ENCODE results near the gene HBEGF. TPM values are rescaled to one million over a fixed set of nuclear protein-coding genes. Genes with fewer than 3 reads are reported as not detected.

HBEGF gene
- total RNA-seq, 1 donor from 2014 or later = 257 TPM

- H3K4me3 ChIP-seq (ENCODE audit: insufficient read depth, low read depth, low read length) = no peak overlapping the region
- H3K36me3 ChIP-seq (ENCODE audit: insufficient read depth, low read length) = no peaks in the 10 kb centered on the region
- H3K4me2 ChIP-seq (ENCODE audit: low read length) = no peak overlapping the region
- H3K4me3 Mint-ChIP-seq (ENCODE audit: unreplicated experiment) = no peak overlapping the region
- no peaks in the 10 kb centered on the region for H3K9me3 Mint-ChIP-seq (ENCODE audit: unreplicated experiment)
- no peak overlapping the region for H3K27ac ChIP-seq (ENCODE audit: low read depth, low read length)
- no peaks in the 10 kb centered on the region for H3K27me3 ChIP-seq (ENCODE audit: insufficient read depth, low read length)
- no peaks in the 10 kb centered on the region for H3K4me1 Mint-ChIP-seq (ENCODE audit: low read depth, unreplicated experiment)
- H3K27ac Mint-ChIP-seq (ENCODE audit: unreplicated experiment) = no peak overlapping the region
- no peaks in the 10 kb centered on the region for H3K9me3 ChIP-seq (ENCODE audit: insufficient read depth, low read depth, low read length)
- DNase-seq (ENCODE audit: low read depth) = no peak
- no peaks in the 10 kb centered on the region for H3K36me3 Mint-ChIP-seq (ENCODE audit: low read depth, unreplicated experiment)
- H3K4me1 ChIP-seq (ENCODE audit: insufficient read depth, low read length) = no peaks in the 10 kb centered on the region
- no peak for FAIRE-seq
- H3K9ac ChIP-seq (ENCODE audit: low read length) = no peak overlapping the region
- no peak overlapping the region for H2AFZ ChIP-seq (ENCODE audit: low read depth, low read length)
- H3K79me2 ChIP-seq (ENCODE audit: insufficient read depth, low read length) = no peaks in the 10 kb centered on the region
- no peaks in the 10 kb centered on the region for H3K27me3 Mint-ChIP-seq (ENCODE audit: low read depth, unreplicated experiment)
- no peak for TF ChIP-seq CTCF (IDR thresholded peaks at IDR 0.05; ENCODE audit: insufficient read depth, low read depth, low read length)
- TF ChIP-seq EZH2 (IDR thresholded peaks at IDR 0.05; ENCODE audit: insufficient read depth, low read length) = no peak
- no peaks in the 10 kb centered on the region for H4K20me1 ChIP-seq (ENCODE audit: insufficient read depth, low read length)
Measured at GRCh38 chr5:140391732-140392131, 45.3 kb upstream of the HBEGF start.

GRCh38 chr5:140391312-140391711, 44.9 kb upstream of the HBEGF start:
- no peaks in the 10 kb centered on the region for H3K4me1 ChIP-seq (ENCODE audit: insufficient read depth, low read length)
- no peak overlapping the region for H3K4me3 ChIP-seq (ENCODE audit: insufficient read depth, low read depth, low read length)
- no peaks in the 10 kb centered on the region for H4K20me1 ChIP-seq (ENCODE audit: insufficient read depth, low read length)
- no peak for TF ChIP-seq EZH2 (IDR thresholded peaks at IDR 0.05; ENCODE audit: insufficient read depth, low read length)
- TF ChIP-seq CTCF (IDR thresholded peaks at IDR 0.05; ENCODE audit: insufficient read depth, low read depth, low read length) = no peak
- H2AFZ ChIP-seq (ENCODE audit: low read depth, low read length) = no peak overlapping the region
- no peaks in the 10 kb centered on the region for H3K36me3 ChIP-seq (ENCODE audit: insufficient read depth, low read length)
- no peak overlapping the region for H3K27ac ChIP-seq (ENCODE audit: low read depth, low read length)
- H3K27me3 Mint-ChIP-seq (ENCODE audit: low read depth, unreplicated experiment) = no peaks in the 10 kb centered on the region
- H3K4me1 Mint-ChIP-seq (ENCODE audit: low read depth, unreplicated experiment) = no peaks in the 10 kb centered on the region
- no peak for FAIRE-seq
- no peak overlapping the region for H3K9ac ChIP-seq (ENCODE audit: low read length)
- no peaks in the 10 kb centered on the region for H3K9me3 Mint-ChIP-seq (ENCODE audit: unreplicated experiment)
- no peak overlapping the region for H3K27ac Mint-ChIP-seq (ENCODE audit: unreplicated experiment)
- no peaks in the 10 kb centered on the region for H3K79me2 ChIP-seq (ENCODE audit: insufficient read depth, low read length)
- H3K4me3 Mint-ChIP-seq (ENCODE audit: unreplicated experiment) = no peak overlapping the region
- H3K9me3 ChIP-seq (ENCODE audit: insufficient read depth, low read depth, low read length) = no peaks in the 10 kb centered on the region
- no peaks in the 10 kb centered on the region for H3K27me3 ChIP-seq (ENCODE audit: insufficient read depth, low read length)
- no peak for DNase-seq (ENCODE audit: low read depth)
- no peak overlapping the region for H3K4me2 ChIP-seq (ENCODE audit: low read length)
- H3K36me3 Mint-ChIP-seq (ENCODE audit: low read depth, unreplicated experiment) = no peaks in the 10 kb centered on the region

GRCh38 chr5:140388052-140388451, 41.6 kb upstream of the HBEGF start:
- no peaks in the 10 kb centered on the region for H3K4me1 Mint-ChIP-seq (ENCODE audit: low read depth, unreplicated experiment)
- DNase-seq (ENCODE audit: low read depth) = no peak
- no peaks in the 10 kb centered on the region for H3K4me1 ChIP-seq (ENCODE audit: insufficient read depth, low read length)
- no peak overlapping the region for H3K4me2 ChIP-seq (ENCODE audit: low read length)
- FAIRE-seq = no peak
- H2AFZ ChIP-seq (ENCODE audit: low read depth, low read length) = no peak overlapping the region
- H3K9me3 Mint-ChIP-seq (ENCODE audit: unreplicated experiment) = no peaks in the 10 kb centered on the region
- H3K9ac ChIP-seq (ENCODE audit: low read length) = no peak overlapping the region
- no peaks in the 10 kb centered on the region for H3K27me3 Mint-ChIP-seq (ENCODE audit: low read depth, unreplicated experiment)
- H3K79me2 ChIP-seq (ENCODE audit: insufficient read depth, low read length) = no peaks in the 10 kb centered on the region
- H3K4me3 Mint-ChIP-seq (ENCODE audit: unreplicated experiment) = no peak overlapping the region
- H3K27ac Mint-ChIP-seq (ENCODE audit: unreplicated experiment) = no peak overlapping the region
- no peaks in the 10 kb centered on the region for H4K20me1 ChIP-seq (ENCODE audit: insufficient read depth, low read length)
- TF ChIP-seq EZH2 (IDR thresholded peaks at IDR 0.05; ENCODE audit: insufficient read depth, low read length) (no peak), CTCF (IDR thresholded peaks at IDR 0.05; ENCODE audit: insufficient read depth, low read depth, low read length) (no peak)
- H3K36me3 ChIP-seq (ENCODE audit: insufficient read depth, low read length) = no peaks in the 10 kb centered on the region
- no peaks in the 10 kb centered on the region for H3K27me3 ChIP-seq (ENCODE audit: insufficient read depth, low read length)
- no peaks in the 10 kb centered on the region for H3K36me3 Mint-ChIP-seq (ENCODE audit: low read depth, unreplicated experiment)
- no peak overlapping the region for H3K27ac ChIP-seq (ENCODE audit: low read depth, low read length)
- H3K9me3 ChIP-seq (ENCODE audit: insufficient read depth, low read depth, low read length) = no peaks in the 10 kb centered on the region
- no peak overlapping the region for H3K4me3 ChIP-seq (ENCODE audit: insufficient read depth, low read depth, low read length)

Data from astrocyte (in vitro differentiated cells and primary cell).